IMR-90 (cell line): ENCODE measurements around the gene RAI1. TPM values are rescaled to one million over a fixed set of nuclear protein-coding genes. Genes with fewer than 3 reads are reported as not detected.

Experiments
- ATAC-seq: fragments of 200-7000 bp; cut with Tn5 transposase; 2 replicates; pipeline ENCODE4 v1.9.1; 2020; ENCODE audit warnings: low read depth, mild to moderate bottlenecking, moderate library complexity
- BruUV-seq: library from RNA; stranded (reverse); fragments of 400-500 nt; replicated peaks from 2 replicates; lab custom pipeline; 2021; lab: Mats Ljungman, UMichigan
- CTCF ChIA-PET: fragments of 300-600 bp; formaldehyde crosslinking; extraction: SDS; loops from one replicate; lab custom pipeline; 2021; ENCODE audit warnings: antibody characterized with exemption; lab: Yijun Ruan, JAX
- POLR2A ChIA-PET: fragments of 300-600 bp; sonication (Branson Sonifier 250); formaldehyde crosslinking; loops from one replicate; lab custom pipeline; 2022; ENCODE audit warnings: antibody characterized with exemption; ENCODE audit not compliant: unreplicated experiment; lab: Charles Lee
- DNase-seq: peaks from one replicate; pipeline ENCODE4 v3.0.0; 2013
- H2AFZ ChIP-seq: replicated peaks from 2 replicates; pipeline ENCODE3; 2013; ENCODE audit warnings: low read length, mild to moderate bottlenecking; ENCODE audit not compliant: poor library complexity
- H2AK5ac ChIP-seq: 2 replicates; pipeline ENCODE4 v1.6.1; 2013; ENCODE audit warnings: low read depth, low read length, inconsistent platforms
- H2AK9ac ChIP-seq: replicated peaks from 2 replicates; pipeline ENCODE3; 2013; ENCODE audit warnings: mild to moderate bottlenecking, low read depth, low read length, moderate library complexity; ENCODE audit not compliant: poor library complexity
- H2BK120ac ChIP-seq: 2 replicates; pipeline ENCODE4 v1.6.1; 2013; ENCODE audit warnings: low read depth, low read length, inconsistent platforms
- H2BK15ac ChIP-seq: 3 replicates; pipeline ENCODE4 v1.6.1; 2013; ENCODE audit warnings: low read depth, low read length, inconsistent platforms
- H2BK20ac ChIP-seq: 2 replicates; pipeline ENCODE4 v1.6.1; 2013; ENCODE audit warnings: low read depth, mild to moderate bottlenecking, inconsistent platforms, low read length, moderate library complexity
- H2BK5ac ChIP-seq: 2 replicates; pipeline ENCODE4 v1.6.1; 2013; ENCODE audit warnings: mild to moderate bottlenecking, low read depth, low read length, inconsistent platforms; ENCODE audit not compliant: poor library complexity, severe bottlenecking
- H3K14ac ChIP-seq: replicated peaks from 2 replicates; pipeline ENCODE4 v1.6.1; 2013; ENCODE audit warnings: low read depth, low read length, inconsistent platforms
- H3K18ac ChIP-seq: 2 replicates; pipeline ENCODE4 v1.6.1; 2013; ENCODE audit warnings: low read depth, low read length, control low read depth
- H3K23ac ChIP-seq: 2 replicates; pipeline ENCODE4 v1.6.1; 2013; ENCODE audit warnings: low read depth, low read length, inconsistent platforms
- H3K27ac ChIP-seq: 2 replicates; pipeline ENCODE4 v1.5.1; 2013; ENCODE audit warnings: mild to moderate bottlenecking, control low read depth, low read length; ENCODE audit not compliant: insufficient read depth
- H3K27me3 ChIP-seq: 2 replicates; pipeline ENCODE4 v1.6.1; 2013; ENCODE audit warnings: low read length; ENCODE audit not compliant: control insufficient read depth, insufficient read depth
- H3K36me3 ChIP-seq: 2 replicates; pipeline ENCODE4 v1.6.1; 2013; ENCODE audit warnings: low read length, mixed read lengths; ENCODE audit not compliant: control insufficient read depth, insufficient read depth
- H3K4ac ChIP-seq: 2 replicates; pipeline ENCODE4 v1.6.1; 2013; ENCODE audit warnings: low read depth, low read length, inconsistent platforms
- H3K4me1 ChIP-seq: 2 replicates; pipeline ENCODE4 v1.6.1; 2013; ENCODE audit warnings: low read length, mixed read lengths; ENCODE audit not compliant: control insufficient read depth, insufficient read depth
- H3K4me2 ChIP-seq: 2 replicates; pipeline ENCODE4 v1.6.1; 2013; ENCODE audit warnings: low read depth, mild to moderate bottlenecking, control low read depth, low read length, moderate library complexity
- H3K4me3 ChIP-seq: 2 replicates; pipeline ENCODE4 v1.5.1; 2013; ENCODE audit warnings: low read depth, mild to moderate bottlenecking, control low read depth, low read length, moderate library complexity; ENCODE audit not compliant: insufficient read depth
- H3K56ac ChIP-seq: 2 replicates; pipeline ENCODE4 v1.6.1; 2013; ENCODE audit warnings: low read length, inconsistent platforms; ENCODE audit not compliant: insufficient read depth; ENCODE audit errors: extremely low read depth
- H3K79me1 ChIP-seq, 2 experiments: 2 replicates each; pipeline ENCODE4 v1.6.1; 2013; ENCODE audit warnings: low read length in 2 of 2, inconsistent platforms in 1 of 2, low read depth in 1 of 2
- H3K9ac ChIP-seq: 2 replicates; pipeline ENCODE4 v1.6.1; 2013; ENCODE audit warnings: low read depth, low read length, control low read depth
- H3K9me1 ChIP-seq: 2 replicates; pipeline ENCODE4 v1.6.1; 2013; ENCODE audit warnings: low read length, inconsistent platforms; ENCODE audit not compliant: insufficient read depth
- H3K9me3 ChIP-seq: 2 replicates; pipeline ENCODE4 v1.6.1; 2013; ENCODE audit warnings: low read length; ENCODE audit not compliant: control insufficient read depth, insufficient read depth
- H4K20me1 ChIP-seq: 2 replicates; pipeline ENCODE4 v1.6.1; 2013; ENCODE audit warnings: low read length, inconsistent platforms; ENCODE audit not compliant: insufficient read depth
- H4K5ac ChIP-seq: 2 replicates; pipeline ENCODE4 v1.6.1; 2013; ENCODE audit warnings: mild to moderate bottlenecking, low read depth, low read length, control low read depth
- H4K8ac ChIP-seq, 2 experiments: 2 replicates each; pipeline ENCODE4 v1.6.1; 2013; ENCODE audit warnings: low read depth in 2 of 2, low read length in 2 of 2, control low read depth in 1 of 2, inconsistent platforms in 1 of 2
- H4K91ac ChIP-seq: 2 replicates; pipeline ENCODE4 v1.6.1; 2013; ENCODE audit warnings: low read depth, low read length, inconsistent platforms; ENCODE audit not compliant: insufficient read depth
- BHLHE40 ChIP-seq: fragments of 150-350 bp; IDR thresholded peaks from 2 replicates; pipeline ENCODE4 v1.6.1; 2016; ENCODE audit warnings: mild to moderate bottlenecking, low read depth, low read length
- CEBPB ChIP-seq: IDR thresholded peaks from 2 replicates; pipeline ENCODE4 v1.6.1; 2012; ENCODE audit warnings: low read depth, low read length, improper control_type of control experiment
- CHD1 ChIP-seq: IDR thresholded peaks from 2 replicates; pipeline ENCODE4 v1.6.1; 2012; ENCODE audit warnings: low read depth, low read length, improper control_type of control experiment
- FOS ChIP-seq: fragments of 150-350 bp; IDR thresholded peaks from 2 replicates; pipeline ENCODE4 v1.6.1; 2016; ENCODE audit warnings: low read depth, low read length
- MAFK ChIP-seq: IDR thresholded peaks from 2 replicates; pipeline ENCODE4 v1.6.1; 2012; ENCODE audit warnings: low read depth, low read length, improper control_type of control experiment
- MAZ ChIP-seq: IDR thresholded peaks from 2 replicates; pipeline ENCODE4 v1.6.1; 2012; ENCODE audit warnings: low read depth, mild to moderate bottlenecking, low read length, improper control_type of control experiment, moderate library complexity, borderline replicate concordance
- MXI1 ChIP-seq: IDR thresholded peaks from 2 replicates; pipeline ENCODE4 v1.6.1; 2012; ENCODE audit warnings: low read depth, mild to moderate bottlenecking, low read length, moderate library complexity, borderline replicate concordance
- NFE2L2 ChIP-seq: fragments of 150-350 bp; IDR thresholded peaks from 2 replicates; pipeline ENCODE4 v1.6.1; 2016; ENCODE audit warnings: low read depth, mild to moderate bottlenecking, low read length
- POLR2A ChIP-seq: IDR thresholded peaks from 2 replicates; pipeline ENCODE4 v1.6.1; 2012; ENCODE audit warnings: mild to moderate bottlenecking, low read depth, low read length
- RAD21 ChIP-seq: IDR thresholded peaks from 2 replicates; pipeline ENCODE4 v1.6.1; 2012; ENCODE audit warnings: low read length, improper control_type of control experiment
- RCOR1 ChIP-seq: IDR thresholded peaks from 2 replicates; pipeline ENCODE4 v1.6.1; 2012; ENCODE audit warnings: mild to moderate bottlenecking, low read length, improper control_type of control experiment; ENCODE audit not compliant: insufficient replicate concordance
- RFX5 ChIP-seq: IDR thresholded peaks from 2 replicates; pipeline ENCODE4 v1.8.0; 2012; ENCODE audit warnings: low read depth, mild to moderate bottlenecking, low read length, moderate library complexity
- SMC3 ChIP-seq: fragments of 150-350 bp; IDR thresholded peaks from 2 replicates; pipeline ENCODE4 v1.6.1; 2016; ENCODE audit warnings: low read depth, mild to moderate bottlenecking, antibody characterized with exemption, low read length, moderate library complexity
- WGBS, 2 experiments: methylation state at CpG; one replicate each; pipeline versions ENCODE4 v1.1.5 to v1.1.7; 2013; ENCODE audit warnings: missing lambda C conversion rate in 2 of 2; ENCODE audit not compliant: insufficient read length in 1 of 2; ENCODE audit errors: extremely low coverage in 2 of 2; 5-methylcytosine and 5-hydroxymethylcytosine counted together
- dilution Hi-C: fragments of 300-500 bp; cut with HindIII; formaldehyde crosslinking; loops from one replicate; pipeline ENCODE4 v1.14.3; 2018; ENCODE audit warnings: low sequenced_read_pairs; ENCODE audit not compliant: unreplicated experiment
- in situ Hi-C: fragments of 300-500 bp; cut with MboI; formaldehyde crosslinking; loops from 3 replicates; pipeline ENCODE4 v1.14.3; 2019; ENCODE audit warnings: low sequenced_read_pairs, inconsistent platforms, mixed read lengths
- intact Hi-C: fragments of 100-400 bp; cut with micrococcal nuclease; formaldehyde crosslinking; loops from 2 replicates; pipeline ENCODE4 v1.10.0; 2022
- polyA plus RNA-seq, 3 experiments: library from polyadenylated mRNA; depleted of rRNA; stranded (reverse); fragments of >200 nt; gene quantifications; 2 replicates each; pipeline ENCODE4 v1.2.3, GENCODE V29; 2012; ENCODE audit warnings: low replicate concordance in 1 of 3
- total RNA-seq: library from RNA; depleted of rRNA; stranded (reverse); fragments of >200 nt; gene quantifications from 2 replicates; pipeline ENCODE4 v1.2.3, GENCODE V29; 2012
- TF ChIP-seq, protein P1 (sequence below): fragments of 150-350 bp; IDR thresholded peaks from 2 replicates; pipeline ENCODE4 v1.6.1; 2017; ENCODE audit warnings: mild to moderate bottlenecking, antibody characterized with exemption, low read length, low read depth
- TF ChIP-seq, protein P2 (sequence below): conservative IDR thresholded peaks from 2 replicates; pipeline ENCODE4 v1.5.1; 2012; ENCODE audit warnings: mild to moderate bottlenecking, low read depth, low read length, improper control_type of control experiment
- TF ChIP-seq, protein P3 (sequence below): fragments of 150-350 bp; IDR thresholded peaks from 2 replicates; pipeline ENCODE4 v1.6.1; 2016; ENCODE audit warnings: low read depth, mild to moderate bottlenecking, low read length, moderate library complexity, borderline replicate concordance

The RAI1 gene
- total and polyA plus RNA-seq, 2 of the 4 experiments (the other 2 are of a cell fraction): 1.8 to 10.5 TPM

DNA sequence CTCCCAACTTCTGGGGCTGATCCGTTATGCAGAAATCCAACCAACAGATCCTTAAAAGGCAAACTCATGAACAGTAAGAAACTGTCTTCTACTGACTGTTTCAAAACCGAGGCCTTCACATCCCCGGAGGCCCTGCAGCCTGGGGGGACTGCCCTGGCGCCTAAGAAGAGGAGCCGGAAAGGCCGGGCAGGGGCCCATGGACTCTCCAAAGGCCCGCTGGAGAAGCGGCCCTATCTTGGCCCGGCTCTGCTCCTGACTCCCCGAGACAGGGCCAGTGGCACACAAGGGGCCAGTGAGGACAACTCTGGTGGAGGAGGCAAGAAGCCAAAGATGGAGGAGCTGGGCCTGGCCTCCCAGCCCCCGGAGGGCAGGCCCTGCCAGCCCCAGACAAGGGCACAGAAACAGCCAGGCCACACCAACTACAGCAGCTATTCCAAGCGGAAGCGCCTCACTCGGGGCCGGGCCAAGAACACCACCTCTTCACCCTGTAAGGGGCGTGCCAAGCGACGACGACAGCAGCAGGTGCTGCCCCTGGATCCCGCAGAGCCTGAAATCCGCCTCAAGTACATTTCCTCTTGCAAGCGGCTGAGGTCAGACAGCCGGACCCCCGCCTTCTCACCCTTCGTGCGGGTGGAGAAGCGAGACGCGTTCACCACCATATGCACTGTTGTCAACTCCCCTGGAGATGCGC is 116.0 kb downstream of the RAI1 start:
- H3K4me3 ChIP-seq: no peak overlapping the region
- no peaks in the 10 kb centered on the region for H3K9me3 ChIP-seq
- H2BK120ac ChIP-seq: no peak overlapping the region
- BruUV-seq: no TSS peak
- H3K79me1 ChIP-seq: peaks cover 18 to 89% of the 10 kb centered on the region in 2 experiments
- peaks cover 69% of the 10 kb centered on the region for H3K36me3 ChIP-seq
- in situ Hi-C loops: no loop called here
- no peak overlapping the region for H2AFZ ChIP-seq
- H2BK5ac ChIP-seq: no peak overlapping the region
- H2AK5ac ChIP-seq: no peak overlapping the region
- no peak overlapping the region for H4K91ac ChIP-seq
- H3K4ac ChIP-seq: no peak overlapping the region
- no peak for DNase-seq
- 94% methylated on average over 16 of the region's 30 CpGs; no CpG with 5 or more reads in 1 of the 2 experiments for WGBS, 2 experiments
- dilution Hi-C loops: no loop called here
- H3K9me1 ChIP-seq: peaks cover under 1% of the 10 kb centered on the region; the same call in 1 of the 2 replicates
- TF ChIP-seq CEBPB: no peak
- no peak for TF ChIP-seq MXI1
- no peak for TF ChIP-seq RCOR1
- no peak for TF ChIP-seq MAFK
- TF ChIP-seq CHD1: no peak
- TF ChIP-seq, protein P1, sequence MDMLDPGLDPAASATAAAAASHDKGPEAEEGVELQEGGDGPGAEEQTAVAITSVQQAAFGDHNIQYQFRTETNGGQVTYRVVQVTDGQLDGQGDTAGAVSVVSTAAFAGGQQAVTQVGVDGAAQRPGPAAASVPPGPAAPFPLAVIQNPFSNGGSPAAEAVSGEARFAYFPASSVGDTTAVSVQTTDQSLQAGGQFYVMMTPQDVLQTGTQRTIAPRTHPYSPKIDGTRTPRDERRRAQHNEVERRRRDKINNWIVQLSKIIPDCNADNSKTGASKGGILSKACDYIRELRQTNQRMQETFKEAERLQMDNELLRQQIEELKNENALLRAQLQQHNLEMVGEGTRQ: no peak
- no peak for TF ChIP-seq SMC3
- TF ChIP-seq, protein P2, sequence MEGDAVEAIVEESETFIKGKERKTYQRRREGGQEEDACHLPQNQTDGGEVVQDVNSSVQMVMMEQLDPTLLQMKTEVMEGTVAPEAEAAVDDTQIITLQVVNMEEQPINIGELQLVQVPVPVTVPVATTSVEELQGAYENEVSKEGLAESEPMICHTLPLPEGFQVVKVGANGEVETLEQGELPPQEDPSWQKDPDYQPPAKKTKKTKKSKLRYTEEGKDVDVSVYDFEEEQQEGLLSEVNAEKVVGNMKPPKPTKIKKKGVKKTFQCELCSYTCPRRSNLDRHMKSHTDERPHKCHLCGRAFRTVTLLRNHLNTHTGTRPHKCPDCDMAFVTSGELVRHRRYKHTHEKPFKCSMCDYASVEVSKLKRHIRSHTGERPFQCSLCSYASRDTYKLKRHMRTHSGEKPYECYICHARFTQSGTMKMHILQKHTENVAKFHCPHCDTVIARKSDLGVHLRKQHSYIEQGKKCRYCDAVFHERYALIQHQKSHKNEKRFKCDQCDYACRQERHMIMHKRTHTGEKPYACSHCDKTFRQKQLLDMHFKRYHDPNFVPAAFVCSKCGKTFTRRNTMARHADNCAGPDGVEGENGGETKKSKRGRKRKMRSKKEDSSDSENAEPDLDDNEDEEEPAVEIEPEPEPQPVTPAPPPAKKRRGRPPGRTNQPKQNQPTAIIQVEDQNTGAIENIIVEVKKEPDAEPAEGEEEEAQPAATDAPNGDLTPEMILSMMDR: no peak
- no peak for TF ChIP-seq BHLHE40
- TF ChIP-seq MAZ: no peak
- TF ChIP-seq POLR2A: no peak
- TF ChIP-seq FOS: no peak
- TF ChIP-seq, protein P3, sequence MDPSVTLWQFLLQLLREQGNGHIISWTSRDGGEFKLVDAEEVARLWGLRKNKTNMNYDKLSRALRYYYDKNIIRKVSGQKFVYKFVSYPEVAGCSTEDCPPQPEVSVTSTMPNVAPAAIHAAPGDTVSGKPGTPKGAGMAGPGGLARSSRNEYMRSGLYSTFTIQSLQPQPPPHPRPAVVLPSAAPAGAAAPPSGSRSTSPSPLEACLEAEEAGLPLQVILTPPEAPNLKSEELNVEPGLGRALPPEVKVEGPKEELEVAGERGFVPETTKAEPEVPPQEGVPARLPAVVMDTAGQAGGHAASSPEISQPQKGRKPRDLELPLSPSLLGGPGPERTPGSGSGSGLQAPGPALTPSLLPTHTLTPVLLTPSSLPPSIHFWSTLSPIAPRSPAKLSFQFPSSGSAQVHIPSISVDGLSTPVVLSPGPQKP: no peak
- no peak for TF ChIP-seq NFE2L2
- no peak for TF ChIP-seq RFX5
- no peak for TF ChIP-seq RAD21
- no peak overlapping the region for H3K18ac ChIP-seq
- ChIA-PET CTCF (no interaction called here), POLR2A (no interaction called here)
- intact Hi-C loops: no loop called here
- H3K4me1 ChIP-seq: peaks cover 6% of the 10 kb centered on the region; the same call in 1 of the 2 replicates
- H4K5ac ChIP-seq: no peak overlapping the region
- no peak overlapping the region for H3K4me2 ChIP-seq
- no peak overlapping the region for H3K27ac ChIP-seq
- no peak overlapping the region for H2BK20ac ChIP-seq
- no peak overlapping the region for H3K9ac ChIP-seq
- no peak overlapping the region for H3K14ac ChIP-seq
- no peak overlapping the region for H3K23ac ChIP-seq
- H2AK9ac ChIP-seq: no peak overlapping the region
- H3K56ac ChIP-seq: no peak overlapping the region
- no peak overlapping the region for H2BK15ac ChIP-seq
- ATAC-seq: no peak
- H4K20me1 ChIP-seq: peaks cover 67% of the 10 kb centered on the region
- H3K27me3 ChIP-seq: no peaks in the 10 kb centered on the region
- H4K8ac ChIP-seq: no peak overlapping the region
